Measurements from ENCODE around the gene CD300LF.

CD300LF gene

DNA sequence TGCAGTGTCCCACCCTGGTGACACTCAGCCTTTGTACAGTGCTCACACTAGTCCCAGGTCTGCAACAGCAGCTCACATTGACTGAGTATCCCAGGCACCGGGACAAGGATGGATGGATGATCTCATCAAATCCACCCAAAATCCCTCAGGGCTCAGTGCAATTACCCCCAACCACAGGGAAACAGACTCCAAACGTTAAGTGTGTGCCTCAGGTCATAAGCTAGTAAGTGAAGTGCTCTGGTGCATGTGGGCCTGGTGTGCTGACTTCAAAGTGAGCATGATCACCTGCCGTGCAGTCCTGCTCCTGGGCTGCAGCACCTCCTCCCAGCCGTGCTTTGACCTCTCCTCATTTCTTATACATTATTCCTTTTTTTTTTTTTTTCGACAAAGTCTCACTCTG, 58.0 kb downstream of the CD300LF start:
- TF ChIP-seq CTCF (conservative IDR thresholded peaks at IDR 0.05) (no peak), ZFX (IDR thresholded peaks at IDR 0.05) (no peak)
- H3K27ac ChIP-seq = no peak overlapping the region

- no peak for TF ChIP-seq ZFX (IDR thresholded peaks at IDR 0.05)
- no peak for TF ChIP-seq CTCF (conservative IDR thresholded peaks at IDR 0.05)
- no peak overlapping the region for H3K27ac ChIP-seq
Observed at GRCh38 chr17:74652020-74652419, 60.7 kb downstream of the CD300LF start.

DNA sequence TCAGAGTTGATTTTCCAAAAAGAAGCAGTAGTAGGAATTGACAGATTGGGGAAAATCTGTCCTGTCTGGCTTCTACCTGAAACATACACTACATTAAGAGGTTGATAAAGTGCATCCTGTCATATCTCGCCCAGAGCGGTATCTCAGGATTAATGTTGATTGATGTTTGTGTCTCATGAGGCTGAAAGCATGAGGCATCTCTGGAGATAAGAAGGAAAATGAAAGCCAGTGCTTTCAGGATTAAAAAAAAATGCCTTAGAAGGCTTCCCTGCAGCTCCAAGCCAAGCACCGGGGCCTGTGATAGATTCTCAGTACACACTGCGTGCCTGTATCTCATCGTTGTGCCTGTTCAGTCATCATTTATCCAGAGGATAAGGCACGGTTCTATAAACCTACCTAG, 62.8 kb downstream of the CD300LF start:
- no peak overlapping the region for H3K27ac ChIP-seq
- TF ChIP-seq CTCF (conservative IDR thresholded peaks at IDR 0.05) (no peak), ZFX (IDR thresholded peaks at IDR 0.05) (no peak)

- no peak for TF ChIP-seq ZFX (IDR thresholded peaks at IDR 0.05)
- TF ChIP-seq CTCF (conservative IDR thresholded peaks at IDR 0.05) = no peak
- H3K27ac ChIP-seq = no peak overlapping the region
Observed at GRCh38 chr17:74647871-74648672, 64.7 kb downstream of the CD300LF start.

- TF ChIP-seq ZFX (IDR thresholded peaks at IDR 0.05) (no peak), CTCF (conservative IDR thresholded peaks at IDR 0.05) (peak; percentile 56)
- H3K27ac ChIP-seq = no peak overlapping the region
Observed at GRCh38 chr17:74646231-74646630, 66.5 kb downstream of the CD300LF start.

- H3K27ac ChIP-seq = no peak overlapping the region
- no peak for TF ChIP-seq CTCF (conservative IDR thresholded peaks at IDR 0.05)
- no peak for TF ChIP-seq ZFX (IDR thresholded peaks at IDR 0.05)
Observed at GRCh38 chr17:74645010-74645409, 67.7 kb downstream of the CD300LF start.

- no peak overlapping the region for H3K27ac ChIP-seq
Observed at GRCh38 chr17:74644419-74644818, 68.3 kb downstream of the CD300LF start.

More at GRCh38 chr17:74644419-74644818, 68.3 kb downstream of the CD300LF start:
- TF ChIP-seq ZFX (IDR thresholded peaks at IDR 0.05) (no peak), CTCF (conservative IDR thresholded peaks at IDR 0.05) (no peak)

Data from C4-2B (cell line).